Astrocyte (in vitro differentiated cells and primary cell): ENCODE data around the gene CCDC68. TPM values are rescaled to one million over a fixed set of nuclear protein-coding genes. Genes with fewer than 3 reads are reported as not detected.

Experiments
- DNase-seq: peaks from one replicate; pipeline ENCODE4 v3.0.0-alpha.2; 2010; ENCODE audit warnings: low read depth
- FAIRE-seq: peaks from 2 replicates; lab custom pipeline; 2011; peaks lifted over from hg19 to GRCh38; lab: Jason Lieb, UNC
- H2AFZ ChIP-seq: 2 replicates; pipeline ENCODE4 v1.6.0; 2012; ENCODE audit warnings: low read depth, low read length, inconsistent platforms
- H3K27ac ChIP-seq: 2 replicates; pipeline ENCODE4 v1.5.1; 2011; ENCODE audit warnings: low read depth, low read length, inconsistent platforms
- H3K27me3 ChIP-seq: 2 replicates; pipeline ENCODE4 v1.6.0; 2011; ENCODE audit warnings: low read length, inconsistent platforms; ENCODE audit not compliant: insufficient read depth
- H3K36me3 ChIP-seq: 2 replicates; pipeline ENCODE4 v1.5.1; 2011; ENCODE audit warnings: low read length, inconsistent platforms; ENCODE audit not compliant: insufficient read depth
- H3K4me1 ChIP-seq: 2 replicates; pipeline ENCODE4 v1.5.1; 2011; ENCODE audit warnings: low read length, inconsistent platforms; ENCODE audit not compliant: insufficient read depth
- H3K4me2 ChIP-seq: 2 replicates; pipeline ENCODE4 v1.6.0; 2012; ENCODE audit warnings: low read length, inconsistent platforms
- H3K4me3 ChIP-seq: 2 replicates; pipeline ENCODE4 v1.5.1; 2011; ENCODE audit warnings: low read depth, mild to moderate bottlenecking, low read length, inconsistent platforms; ENCODE audit not compliant: insufficient read depth
- H3K79me2 ChIP-seq: 2 replicates; pipeline ENCODE4 v1.6.0; 2012; ENCODE audit warnings: mild to moderate bottlenecking, low read length, inconsistent platforms; ENCODE audit not compliant: insufficient read depth
- H3K9ac ChIP-seq: 2 replicates; pipeline ENCODE4 v1.6.0; 2012; ENCODE audit warnings: mild to moderate bottlenecking, low read length, inconsistent platforms
- H3K9me3 ChIP-seq: 2 replicates; pipeline ENCODE4 v1.5.1; 2012; ENCODE audit warnings: low read depth, mild to moderate bottlenecking, low read length, inconsistent platforms; ENCODE audit not compliant: insufficient read depth
- H4K20me1 ChIP-seq: 2 replicates; pipeline ENCODE4 v1.6.0; 2012; ENCODE audit warnings: low read length, inconsistent platforms; ENCODE audit not compliant: insufficient read depth
- H3K27ac Mint-ChIP-seq: one replicate; pipeline ENCODE4 v1.8.0; 2021; ENCODE audit warnings: mild to moderate bottlenecking, mixed read lengths; ENCODE audit not compliant: unreplicated experiment
- H3K27me3 Mint-ChIP-seq: one replicate; pipeline ENCODE4 v1.8.0; 2021; ENCODE audit warnings: low read depth, mixed read lengths; ENCODE audit not compliant: unreplicated experiment
- H3K36me3 Mint-ChIP-seq: one replicate; pipeline ENCODE4 v1.8.0; 2021; ENCODE audit warnings: low read depth, mixed read lengths; ENCODE audit not compliant: unreplicated experiment
- H3K4me1 Mint-ChIP-seq: one replicate; pipeline ENCODE4 v1.8.0; 2021; ENCODE audit warnings: low read depth, mixed read lengths; ENCODE audit not compliant: unreplicated experiment
- H3K4me3 Mint-ChIP-seq: one replicate; pipeline ENCODE4 v1.8.0; 2021; ENCODE audit warnings: mild to moderate bottlenecking, moderate library complexity, mixed read lengths; ENCODE audit not compliant: unreplicated experiment
- H3K9me3 Mint-ChIP-seq: one replicate; pipeline ENCODE4 v1.8.0; 2021; ENCODE audit warnings: mild to moderate bottlenecking, mixed read lengths; ENCODE audit not compliant: unreplicated experiment
- CTCF ChIP-seq: IDR thresholded peaks from 2 replicates; pipeline ENCODE4 v1.5.1; 2011; ENCODE audit warnings: low read depth, mild to moderate bottlenecking, inconsistent platforms, low read length, moderate library complexity; ENCODE audit not compliant: insufficient read depth
- EZH2 ChIP-seq: IDR thresholded peaks from 2 replicates; pipeline ENCODE4 v1.6.1; 2012; ENCODE audit warnings: mild to moderate bottlenecking, low read length, inconsistent platforms; ENCODE audit not compliant: insufficient read depth
- total RNA-seq: library from RNA; stranded (reverse); gene quantifications from 2 replicates; pipeline ENCODE4 v1.2.1, GENCODE V29; 2021

CCDC68 gene
- total RNA-seq, 1 donor from 2014 or later = 2.2 TPM

DNA sequence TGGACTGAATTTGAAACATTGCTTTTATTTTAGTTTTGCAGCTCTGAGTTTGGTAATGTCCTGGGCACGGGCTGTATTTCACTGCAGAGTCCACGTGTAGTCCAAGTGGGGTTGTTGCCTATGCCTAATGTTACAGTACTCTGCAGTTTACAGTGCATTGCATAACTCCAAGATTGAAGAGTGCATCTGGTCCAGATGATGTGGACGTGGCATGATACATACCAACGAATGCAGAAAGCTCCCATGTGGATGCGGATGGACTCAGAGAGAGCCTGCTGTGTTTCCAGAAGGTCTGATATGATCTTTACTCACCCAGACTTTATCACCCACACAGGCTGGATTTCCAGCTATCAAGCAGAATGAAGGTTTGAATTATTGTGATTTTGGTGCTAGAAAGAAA, 44.4 kb upstream of the CCDC68 start:
- no peaks in the 10 kb centered on the region for H3K9me3 Mint-ChIP-seq
- H3K4me2 ChIP-seq = no peak overlapping the region
- no peak for FAIRE-seq

GRCh38 chr18:55002261-55002660, 43.0 kb upstream of the CCDC68 start:
- no peak overlapping the region for H3K4me3 Mint-ChIP-seq
- no peak for DNase-seq
- Histone ChIP-seq H3K4me2 (no peak overlapping the region), H3K4me1 (no peaks in the 10 kb centered on the region), H3K27me3 (no peaks in the 10 kb centered on the region), H3K4me3 (no peak overlapping the region), H2AFZ (no peak overlapping the region), H3K9me3 (no peaks in the 10 kb centered on the region), H3K36me3 (no peaks in the 10 kb centered on the region), H4K20me1 (no peaks in the 10 kb centered on the region), H3K9ac (no peak overlapping the region), H3K27ac (no peak overlapping the region), H3K79me2 (no peaks in the 10 kb centered on the region)
- H3K27me3 Mint-ChIP-seq = no peaks in the 10 kb centered on the region
- H3K4me1 Mint-ChIP-seq = peaks cover under 1% of the 10 kb centered on the region
- no peak for TF ChIP-seq CTCF
- TF ChIP-seq EZH2 = no peak
- H3K36me3 Mint-ChIP-seq = no peaks in the 10 kb centered on the region
- no peak overlapping the region for H3K27ac Mint-ChIP-seq
- no peak for FAIRE-seq
- H3K9me3 Mint-ChIP-seq = no peaks in the 10 kb centered on the region

More for the DNA sequence above, 44.4 kb upstream of the CCDC68 start:
- Histone ChIP-seq H3K27ac (no peak overlapping the region), H3K4me3 (no peak overlapping the region), H3K36me3 (no peaks in the 10 kb centered on the region), H3K9me3 (no peaks in the 10 kb centered on the region), H4K20me1 (no peaks in the 10 kb centered on the region), H3K4me1 (no peaks in the 10 kb centered on the region), H3K9ac (no peak overlapping the region), H3K27me3 (no peaks in the 10 kb centered on the region), H3K79me2 (no peaks in the 10 kb centered on the region), H2AFZ (no peak overlapping the region)
- no peak for TF ChIP-seq EZH2
- TF ChIP-seq CTCF = no peak
- H3K27ac Mint-ChIP-seq = no peak overlapping the region
- no peaks in the 10 kb centered on the region for H3K36me3 Mint-ChIP-seq
- H3K27me3 Mint-ChIP-seq = no peaks in the 10 kb centered on the region
- DNase-seq = no peak
- no peak overlapping the region for H3K4me3 Mint-ChIP-seq
- H3K4me1 Mint-ChIP-seq = peaks cover 11% of the 10 kb centered on the region

DNA sequence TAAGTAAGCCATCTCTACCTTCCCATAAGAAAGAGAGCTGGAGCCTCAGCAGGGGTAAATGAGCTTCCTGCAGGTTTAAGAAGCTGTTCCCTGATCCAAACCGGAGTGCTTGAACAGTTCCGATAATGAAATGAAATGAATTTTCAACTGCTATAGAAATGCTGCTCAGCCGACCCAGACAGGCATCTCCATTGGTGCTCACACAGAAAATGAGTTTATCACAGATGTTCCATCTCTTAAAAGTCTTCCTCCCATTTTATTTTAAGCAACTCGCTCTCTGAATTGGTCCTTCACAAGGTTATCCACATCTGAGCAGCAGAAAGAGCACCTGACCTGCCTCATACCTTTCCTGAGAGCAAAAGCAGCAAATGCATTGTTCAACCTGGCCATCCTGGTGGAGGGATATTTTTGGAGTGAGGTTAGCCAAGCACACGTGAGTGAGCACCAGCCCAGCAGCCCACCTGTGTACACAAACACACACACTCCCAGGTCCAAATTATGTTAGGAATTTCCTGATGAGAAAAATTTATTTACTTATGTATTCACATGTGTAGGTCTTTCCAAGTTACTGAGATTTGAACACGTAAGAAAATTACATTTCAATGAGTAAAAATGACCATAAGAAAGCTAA, 42.2 kb upstream of the CCDC68 start:
- H3K27me3 Mint-ChIP-seq = no peaks in the 10 kb centered on the region
- no peaks in the 10 kb centered on the region for H3K36me3 ChIP-seq
- no peak overlapping the region for H3K27ac Mint-ChIP-seq
- no peak for DNase-seq
- no peaks in the 10 kb centered on the region for H3K9me3 ChIP-seq
- no peaks in the 10 kb centered on the region for H3K27me3 ChIP-seq
- H3K9me3 Mint-ChIP-seq = no peaks in the 10 kb centered on the region
- no peaks in the 10 kb centered on the region for H3K4me1 ChIP-seq
- no peak overlapping the region for H3K9ac ChIP-seq
- H3K4me1 Mint-ChIP-seq = no peaks in the 10 kb centered on the region
- no peak overlapping the region for H3K27ac ChIP-seq
- no peak for TF ChIP-seq EZH2
- H3K4me3 Mint-ChIP-seq = no peak overlapping the region
- H3K4me3 ChIP-seq = no peak overlapping the region
- H3K36me3 Mint-ChIP-seq = no peaks in the 10 kb centered on the region
- no peak for FAIRE-seq
- no peak overlapping the region for H3K4me2 ChIP-seq
- H3K79me2 ChIP-seq = no peaks in the 10 kb centered on the region
- H4K20me1 ChIP-seq = no peaks in the 10 kb centered on the region
- no peak overlapping the region for H2AFZ ChIP-seq
